GM21717 (cell line): Measurements from ENCODE around the gene DHX34.
"Not testable (repeated sequence)": the region's sequence is repeated elsewhere in the genome, so short reads cannot be mapped to it uniquely, and the experiment has no call there.

Experiments
- ATAC-seq: cut with Tn5 transposase; IDR thresholded peaks from one replicate; pipeline ENCODE4 v1.9.1; 2021; ENCODE audit warnings: mild to moderate bottlenecking, moderate library complexity; ENCODE audit not compliant: unreplicated experiment

DHX34 gene

DNA sequence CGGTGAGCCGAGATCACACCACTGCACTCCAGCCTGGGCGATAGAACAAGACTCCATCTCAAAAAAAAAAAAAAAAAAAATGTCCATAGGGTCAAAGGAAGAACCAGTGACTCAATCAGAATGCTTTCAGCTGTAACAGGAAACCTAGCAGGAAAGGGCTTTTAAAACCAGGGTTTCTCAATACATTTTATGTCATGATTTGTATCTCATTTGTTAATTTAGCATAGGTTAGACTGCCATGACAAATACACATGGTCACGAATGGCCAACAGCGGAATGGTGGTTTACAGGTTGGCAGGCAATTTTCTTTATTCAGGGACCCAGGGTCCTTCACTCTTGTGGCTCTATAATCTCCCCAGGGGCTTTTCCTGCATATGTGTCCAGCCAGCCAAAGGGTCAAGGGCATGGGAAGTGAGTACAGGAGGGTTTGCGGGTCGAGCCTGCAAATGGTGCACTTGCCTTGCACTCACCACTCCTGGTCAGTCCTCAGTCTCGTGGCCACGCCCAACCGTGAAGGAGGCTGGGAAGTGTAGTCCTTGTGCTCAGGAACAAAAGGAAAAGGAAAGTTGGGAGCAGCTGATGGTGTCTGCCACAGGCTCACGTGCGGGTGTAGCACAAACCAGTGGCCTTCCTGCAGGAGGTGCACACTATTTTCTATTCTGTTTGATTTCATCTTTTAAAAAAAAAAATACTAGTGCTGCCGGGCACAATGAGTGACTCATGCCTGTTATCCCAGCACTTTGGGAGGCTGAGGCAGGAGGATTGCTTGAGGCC, 14.8 kb downstream of the DHX34 start:
- no peak for ATAC-seq

GRCh38 chr19:47365455-47365854, 16.3 kb downstream of the DHX34 start:
- ATAC-seq = not testable (repeated sequence)

DNA sequence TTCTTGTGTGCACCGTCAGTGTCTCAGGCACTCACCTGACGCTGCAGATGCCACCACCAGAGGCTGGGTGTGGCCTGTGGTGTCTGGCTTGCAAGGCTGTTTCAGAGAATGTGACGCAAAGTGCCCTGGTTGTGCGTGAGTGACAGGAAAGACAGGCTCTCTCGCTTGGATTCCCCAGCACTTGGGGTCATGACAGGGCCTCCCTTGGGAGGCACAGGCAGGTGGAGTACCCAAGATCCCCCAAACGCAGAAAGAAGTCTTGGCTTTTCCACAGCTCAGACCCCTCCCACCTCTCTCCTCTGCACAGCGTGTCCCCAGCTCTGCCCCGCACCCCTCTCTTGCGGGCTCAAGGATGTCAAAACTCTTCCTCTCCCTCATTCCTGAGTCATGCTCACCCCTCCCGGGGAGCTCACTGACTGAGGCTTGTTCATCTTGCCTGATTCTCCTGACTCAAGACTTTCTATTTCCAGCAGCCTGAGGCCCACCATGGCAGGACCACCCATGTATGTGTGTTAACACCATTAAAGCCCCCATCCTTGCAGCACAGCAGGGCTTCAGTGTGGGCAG, 21.0 kb downstream of the DHX34 start:
- ATAC-seq = no peak

DNA sequence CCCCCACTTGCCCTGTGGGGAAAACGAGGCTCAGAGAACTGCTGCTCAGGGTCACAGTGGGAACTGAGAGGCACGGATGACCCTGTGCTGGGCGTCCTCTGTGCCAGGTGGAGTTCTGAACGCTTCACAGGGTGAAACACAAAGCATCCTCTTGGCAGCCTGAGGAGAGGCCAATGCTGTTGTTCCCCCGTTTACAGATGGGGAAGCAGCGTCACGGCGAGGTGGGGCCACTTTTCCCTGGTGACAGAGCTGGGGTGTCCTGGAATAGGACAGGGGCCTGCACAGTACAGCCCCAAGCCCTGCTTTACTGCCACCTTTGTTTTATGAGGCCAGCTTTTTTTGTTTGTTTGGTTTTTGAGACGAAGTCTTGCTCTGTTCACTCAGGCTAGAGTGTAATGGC, 22.1 kb downstream of the DHX34 start:
- ATAC-seq = no peak

DNA sequence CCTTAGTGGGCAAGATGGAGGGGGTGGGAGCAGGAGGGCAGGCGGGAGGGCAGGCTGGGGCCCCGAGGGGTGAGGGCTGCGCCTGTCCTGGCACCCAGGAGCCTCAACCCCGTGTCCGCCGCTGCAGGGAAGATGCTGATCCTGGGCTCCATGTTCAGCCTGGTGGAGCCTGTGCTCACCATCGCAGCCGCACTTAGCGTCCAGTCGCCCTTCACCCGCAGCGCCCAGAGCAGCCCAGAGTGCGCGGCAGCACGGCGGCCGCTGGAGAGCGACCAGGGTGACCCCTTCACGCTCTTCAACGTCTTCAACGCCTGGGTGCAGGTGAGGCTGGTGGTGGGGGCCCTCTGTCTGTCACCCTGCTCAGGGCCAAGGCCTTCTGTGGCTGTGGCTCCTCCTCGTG, 23.5 kb downstream of the DHX34 start:
- ATAC-seq = no peak

DNA sequence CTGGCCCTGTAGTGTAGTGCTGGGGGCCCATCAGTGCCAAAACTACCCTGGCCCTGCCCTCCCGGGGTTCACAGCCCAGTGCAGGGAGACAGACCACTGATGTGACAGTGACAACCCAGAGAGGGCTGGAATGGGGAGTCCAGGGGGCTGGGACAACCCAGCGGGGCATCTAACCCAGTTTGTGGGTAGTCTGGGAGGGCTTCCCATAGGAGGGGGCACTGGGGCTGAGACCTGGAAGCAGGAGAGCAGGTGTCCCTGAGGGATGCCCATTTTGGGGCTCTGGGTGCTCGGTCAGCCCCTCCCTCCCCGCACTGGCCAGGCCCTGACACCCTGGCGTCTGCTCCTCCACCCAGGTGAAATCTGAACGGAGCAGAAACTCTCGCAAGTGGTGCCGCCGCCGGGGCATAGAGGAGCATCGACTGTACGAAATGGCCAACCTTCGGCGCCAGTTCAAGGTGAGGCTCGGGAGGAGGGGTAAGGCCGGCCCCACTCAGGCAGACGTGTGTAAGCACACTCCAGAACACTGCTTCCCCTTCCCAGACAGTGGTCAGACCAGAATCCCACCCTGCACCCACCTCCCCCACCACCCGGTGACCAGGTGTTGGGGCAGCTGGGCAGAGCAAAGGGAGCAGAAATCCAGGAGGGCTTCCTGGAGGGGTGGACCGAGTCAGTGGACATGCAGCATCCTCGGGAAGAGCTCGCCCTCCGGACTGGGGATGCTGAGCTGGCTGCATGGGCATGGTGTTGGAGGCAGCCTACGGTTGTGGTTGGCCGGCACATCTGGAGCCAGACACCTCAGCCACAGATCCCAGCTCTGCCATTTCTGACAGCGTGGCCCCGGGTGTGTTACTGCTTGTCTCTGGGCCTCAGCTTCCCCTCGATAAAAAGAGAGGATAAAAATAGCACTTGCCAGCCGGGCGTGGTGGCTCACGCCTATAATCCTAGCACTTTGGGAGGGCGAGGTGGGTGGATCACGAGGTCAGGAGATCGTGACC, 24.4 kb downstream of the DHX34 start:
- ATAC-seq = no peak

DNA sequence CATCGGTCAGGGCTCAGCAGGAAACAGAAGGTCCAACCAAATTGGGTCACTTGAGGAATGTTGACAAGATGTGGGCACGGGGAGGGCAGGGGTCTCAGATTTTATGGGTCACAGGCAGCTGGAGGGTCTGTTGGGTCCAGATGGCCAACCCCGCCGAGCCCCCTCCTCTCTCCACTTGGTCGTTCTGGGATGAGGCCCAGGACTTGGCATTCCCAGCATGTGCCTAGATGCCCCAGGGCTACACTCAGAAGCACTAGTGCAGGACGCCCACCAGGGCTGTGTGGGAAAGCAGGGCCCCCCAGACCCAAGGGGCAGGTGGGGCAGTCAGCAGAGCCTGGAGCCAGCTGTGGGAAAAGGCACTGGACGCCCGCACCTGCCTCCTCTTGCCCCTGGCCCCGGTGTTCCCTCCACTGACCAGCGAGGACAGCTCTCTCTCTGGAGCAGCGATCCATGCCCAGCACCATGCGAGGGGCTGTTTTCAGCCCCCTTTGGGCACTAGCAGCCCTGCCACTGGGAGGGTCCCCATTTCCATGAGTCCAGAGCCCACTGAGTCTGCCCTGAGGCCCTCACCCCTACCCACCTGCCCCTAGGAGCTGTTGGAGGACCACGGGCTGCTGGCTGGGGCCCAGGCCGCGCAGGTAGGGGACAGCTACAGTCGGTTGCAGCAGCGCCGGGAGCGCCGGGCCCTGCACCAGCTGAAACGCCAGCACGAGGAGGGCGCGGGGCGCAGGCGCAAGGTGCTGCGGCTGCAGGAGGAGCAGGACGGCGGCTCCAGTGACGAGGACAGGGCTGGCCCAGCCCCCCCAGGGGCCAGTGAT, 26.0 kb downstream of the DHX34 start:
- no peak for ATAC-seq

DNA sequence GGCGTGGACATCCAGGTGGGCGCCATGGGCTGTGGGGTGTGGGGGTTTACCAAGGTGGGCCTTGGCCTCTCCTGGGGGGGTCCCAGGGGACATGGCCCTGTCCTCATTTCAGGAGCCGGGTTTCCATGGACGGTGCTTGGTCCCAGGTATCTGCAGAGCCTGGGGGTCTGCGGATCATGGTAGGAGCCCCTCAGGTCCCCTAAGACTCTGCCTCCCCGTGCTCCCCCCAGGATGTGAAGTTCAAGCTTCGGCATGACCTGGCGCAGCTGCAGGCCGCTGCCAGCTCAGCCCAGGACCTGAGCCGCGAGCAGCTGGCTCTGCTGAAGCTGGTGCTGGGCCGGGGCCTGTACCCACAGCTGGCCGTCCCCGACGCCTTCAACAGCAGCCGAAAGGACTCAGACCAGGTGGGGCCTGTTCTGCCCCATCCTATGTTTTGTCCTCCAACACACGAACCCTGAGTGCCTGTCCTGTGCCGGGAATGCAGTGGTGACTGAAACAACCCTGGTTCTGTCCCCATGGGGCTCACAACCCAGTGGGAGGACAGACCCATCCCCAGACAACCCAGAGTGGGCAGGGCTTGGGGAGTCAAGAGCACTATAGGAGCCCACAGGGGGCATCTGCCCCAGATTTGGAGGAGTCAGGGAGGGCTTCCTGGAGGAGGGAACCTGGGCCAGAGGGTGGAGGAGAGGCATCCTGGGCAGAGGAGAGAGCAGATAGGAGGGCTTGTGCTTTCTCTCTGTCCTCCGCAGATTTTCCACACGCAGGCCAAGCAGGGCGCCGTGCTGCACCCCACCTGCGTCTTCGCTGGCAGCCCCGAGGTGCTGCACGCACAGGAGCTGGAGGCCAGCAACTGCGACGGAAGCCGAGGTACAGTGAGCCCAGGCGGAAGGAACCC, 26.8 kb downstream of the DHX34 start:
- no peak for ATAC-seq

DNA sequence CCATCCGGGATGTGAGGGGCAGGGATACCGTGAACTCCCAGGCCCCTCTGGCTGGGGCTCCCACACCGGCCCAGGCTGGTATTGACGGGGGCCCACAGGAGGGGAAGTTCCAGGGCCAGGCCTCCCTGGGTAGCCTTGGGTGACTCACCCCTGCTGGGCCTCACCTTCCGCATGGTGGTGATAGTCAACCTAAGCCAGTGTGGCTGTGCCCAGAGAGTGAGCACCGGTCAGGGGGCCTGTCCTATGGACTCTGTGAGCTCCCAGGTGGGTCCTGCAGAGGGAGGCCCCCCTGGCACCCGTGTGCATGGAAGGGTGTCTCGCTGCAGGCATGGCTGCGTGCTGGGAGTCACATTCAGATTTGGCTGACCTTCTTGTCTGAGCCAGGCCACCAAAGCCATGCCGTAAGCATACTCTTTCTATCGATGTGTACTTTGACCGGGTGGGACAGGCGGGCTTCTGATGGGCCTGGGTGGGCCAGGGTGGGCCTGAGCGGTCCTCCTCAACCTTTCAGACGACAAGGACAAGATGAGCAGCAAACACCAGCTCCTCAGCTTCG, 27.6 kb downstream of the DHX34 start:
- ATAC-seq = no peak

DNA sequence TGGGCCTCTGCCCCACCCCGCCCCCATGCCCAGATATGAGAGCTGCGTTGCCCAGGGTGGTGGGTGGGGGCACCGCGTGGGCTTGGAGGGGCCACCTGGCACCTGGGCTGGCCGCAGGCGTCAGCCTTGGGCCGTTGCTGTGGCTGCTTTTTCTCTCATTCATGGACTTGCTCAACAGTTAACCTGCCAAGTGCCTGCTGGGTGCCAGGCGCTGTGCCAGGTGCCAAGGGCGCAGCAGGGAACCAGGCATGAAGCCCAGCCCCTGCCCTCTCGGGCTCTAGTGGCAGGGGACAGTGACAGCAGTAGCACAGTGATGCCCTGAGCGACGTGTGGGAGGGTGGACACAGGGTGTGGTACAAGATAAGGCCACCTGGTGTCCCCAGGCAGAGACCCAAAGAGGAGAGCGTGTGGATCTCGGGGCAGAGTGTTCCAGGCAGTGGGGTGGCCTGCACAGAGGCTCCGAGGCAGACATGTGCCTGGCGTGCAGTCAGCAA, 28.1 kb downstream of the DHX34 start:
- no peak for ATAC-seq

- ATAC-seq = no peak
Observed at GRCh38 chr19:47377801-47378200, 28.7 kb downstream of the DHX34 start.

DNA sequence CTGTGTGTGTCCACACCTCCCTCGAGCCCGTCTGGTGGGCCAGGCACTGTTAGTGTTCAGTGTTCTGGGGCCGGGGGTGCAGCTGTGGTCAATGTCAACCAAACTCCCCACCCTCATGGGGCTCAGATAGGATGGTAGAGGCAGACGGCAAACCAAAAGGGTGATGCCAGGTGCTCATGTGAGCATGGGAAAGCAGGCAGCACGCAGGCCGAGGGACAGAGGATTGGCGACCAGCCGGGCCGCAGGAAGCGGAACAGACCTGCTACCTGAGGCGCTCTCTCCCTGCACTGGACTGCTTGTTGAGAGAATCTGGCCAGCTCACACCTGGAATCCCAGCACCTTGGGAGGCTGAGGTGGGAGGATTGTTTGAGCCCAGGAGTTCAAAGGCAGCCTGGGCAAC, 29.1 kb downstream of the DHX34 start:
- ATAC-seq = no peak

DNA sequence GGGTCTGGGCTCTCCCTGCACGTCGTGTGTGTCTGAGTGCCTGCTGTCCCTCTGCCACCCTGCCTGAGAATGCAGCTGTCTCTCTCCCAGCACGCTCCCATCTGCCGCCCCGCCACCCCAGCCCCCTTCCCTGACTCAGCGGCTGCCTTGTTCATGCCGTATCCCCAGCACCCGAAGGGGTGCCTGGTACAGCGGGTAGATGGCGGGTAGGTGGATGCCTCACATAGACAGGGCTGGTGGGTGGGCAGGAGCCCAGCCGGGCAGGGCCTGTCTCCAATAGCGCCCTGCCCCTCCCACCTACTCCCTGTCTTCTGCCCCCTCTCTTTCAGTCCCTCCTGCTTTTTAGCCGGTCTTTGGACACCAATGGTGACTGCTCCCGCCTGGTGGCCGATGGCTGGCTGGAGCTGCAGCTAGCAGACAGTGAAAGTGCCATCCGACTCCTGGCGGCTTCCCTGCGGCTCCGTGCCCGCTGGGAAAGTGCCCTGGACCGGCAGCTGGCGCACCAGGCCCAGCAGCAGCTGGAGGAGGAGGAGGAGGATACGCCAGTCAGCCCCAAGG, 30.3 kb downstream of the DHX34 start:
- ATAC-seq = no peak

GRCh38 chr19:47380559-47380958, 31.4 kb downstream of the DHX34 start:
- no peak for ATAC-seq

- no peak for ATAC-seq
Observed at GRCh38 chr19:47381121-47381520, 32.0 kb downstream of the DHX34 start.

DNA sequence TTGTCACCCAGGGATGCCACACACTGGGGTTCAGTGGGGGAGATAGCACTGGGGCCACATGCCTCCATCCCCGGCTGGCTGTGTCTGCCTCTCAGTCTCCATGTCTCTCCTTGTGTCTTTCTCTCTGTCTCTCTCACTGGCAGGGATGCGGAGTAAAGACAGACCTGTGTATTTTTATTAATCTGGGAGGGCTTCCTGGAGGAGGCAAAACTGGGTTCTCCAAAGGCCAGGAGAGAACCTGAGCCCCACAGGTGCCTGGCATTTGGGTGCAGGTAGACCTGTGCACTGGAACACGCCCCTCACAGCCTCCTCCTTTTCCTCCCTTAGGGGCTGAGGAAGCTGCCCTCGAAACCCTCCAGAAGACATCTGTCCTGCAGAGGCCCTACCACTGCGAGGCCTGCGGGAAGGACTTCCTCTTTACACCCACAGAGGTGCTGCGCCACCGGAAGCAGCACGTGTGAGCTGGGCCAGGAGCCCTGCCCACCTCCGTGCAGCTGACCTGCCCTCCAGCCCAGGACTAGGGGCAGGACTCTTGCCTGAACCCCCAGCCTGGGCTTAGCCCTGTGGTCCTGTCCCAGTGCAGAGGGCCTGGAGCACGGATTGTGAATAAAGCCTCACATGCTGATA, 32.7 kb downstream of the DHX34 start:
- no peak for ATAC-seq

DNA sequence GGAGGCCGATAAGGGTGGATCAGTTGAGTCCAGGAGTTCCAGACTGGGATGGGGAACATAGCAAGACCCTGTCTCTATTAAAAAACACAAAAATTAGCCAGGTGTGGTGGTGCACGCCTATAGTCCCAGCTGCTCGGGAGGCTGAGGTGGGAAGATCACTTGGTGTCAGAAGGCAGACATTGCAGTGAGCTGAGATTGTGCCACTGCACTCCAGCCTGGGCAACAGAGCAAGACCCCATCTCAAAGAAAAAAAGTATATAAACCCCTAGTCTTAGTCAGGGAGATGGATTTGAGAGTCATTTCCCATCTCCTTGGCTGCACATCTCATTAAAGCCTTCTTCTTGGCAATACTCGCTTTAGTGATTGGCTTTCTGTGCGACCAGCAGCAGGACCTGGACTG, 34.8 kb downstream of the DHX34 start:
- not testable (repeated sequence) for ATAC-seq

DNA sequence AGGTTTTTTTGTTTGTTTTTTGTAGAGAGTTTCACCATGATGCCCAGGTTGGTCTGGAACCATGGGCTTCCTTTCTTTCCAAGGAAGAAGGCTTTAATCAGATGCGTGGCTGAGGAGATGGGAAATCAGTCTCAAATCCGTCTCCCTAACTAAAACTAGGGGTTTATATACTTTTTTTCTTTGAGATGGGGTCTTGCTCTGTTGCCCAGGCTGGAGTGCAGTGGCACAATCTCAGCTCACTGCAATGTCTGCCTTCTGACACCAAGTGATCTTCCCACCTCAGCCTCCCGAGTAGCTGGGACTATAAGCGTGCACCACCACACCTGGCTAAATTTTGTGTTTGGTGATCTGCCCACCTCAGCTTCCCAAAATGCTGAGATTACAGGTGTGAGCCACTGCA, 35.4 kb downstream of the DHX34 start:
- not testable (repeated sequence) for ATAC-seq
